GM21526 (cell line): ENCODE data around the gene ITGAL.

Experiments used
- ATAC-seq: cut with Tn5 transposase; IDR thresholded peaks from one replicate; pipeline ENCODE4 v1.9.1; 2021; ENCODE audit warnings: moderate library complexity; ENCODE audit not compliant: unreplicated experiment, low FRiP score

ITGAL gene

GRCh38 chr16:30565526-30565925 is 93.0 kb downstream of the ITGAL start:
- ATAC-seq = no peak

- no peak for ATAC-seq
These were observed 93.4 kb downstream of the ITGAL start for GRCh38 chr16:30565984-30566383.

- ATAC-seq = no peak
These were observed 94.0 kb downstream of the ITGAL start for GRCh38 chr16:30566531-30566930.

GRCh38 chr16:30567160-30567990 is 94.8 kb downstream of the ITGAL start:
- ATAC-seq = no peak

GRCh38 chr16:30567991-30568638 is 95.6 kb downstream of the ITGAL start:
- ATAC-seq = no peak

- ATAC-seq = no peak
These were observed 96.7 kb downstream of the ITGAL start for GRCh38 chr16:30569281-30569680.

- ATAC-seq = no peak
These were observed 97.4 kb downstream of the ITGAL start for GRCh38 chr16:30569746-30570635.

GRCh38 chr16:30570636-30571444 is 98.3 kb downstream of the ITGAL start:
- ATAC-seq = no peak

- ATAC-seq = peak; percentile 59
These were observed 99.1 kb downstream of the ITGAL start, which contains the start of gene ZNF688 for GRCh38 chr16:30571445-30572322. Gene ZNF688, minus strand, starts transcription at chr16:30571714. Its CDS starts 85 bp downstream, at chr16:30571629.
